ENCODE data around the gene SCN8A.

Gene SCN8A

DNA sequence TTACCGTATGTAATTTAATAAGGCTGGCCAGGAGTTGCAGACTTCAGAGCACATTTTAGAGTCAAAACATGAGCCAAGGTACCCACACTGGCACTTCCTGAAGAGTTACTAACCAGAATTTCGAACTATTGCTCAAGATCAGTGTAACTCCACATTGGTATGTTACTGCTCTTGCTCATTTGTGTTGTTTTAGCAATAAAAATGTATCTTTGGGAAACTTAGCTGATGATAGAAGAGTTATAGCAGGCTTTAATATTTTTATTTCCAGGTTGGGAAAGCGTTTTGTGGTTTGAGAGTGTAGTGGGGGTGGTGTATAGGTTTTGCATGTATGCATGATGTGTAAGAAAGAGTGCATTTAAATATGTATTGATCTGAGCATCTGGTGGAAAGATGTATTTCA, 96.6 kb downstream of the SCN8A start:
- DNase-seq (ENCODE audit: low read depth): peak; percentile 9

DNA sequence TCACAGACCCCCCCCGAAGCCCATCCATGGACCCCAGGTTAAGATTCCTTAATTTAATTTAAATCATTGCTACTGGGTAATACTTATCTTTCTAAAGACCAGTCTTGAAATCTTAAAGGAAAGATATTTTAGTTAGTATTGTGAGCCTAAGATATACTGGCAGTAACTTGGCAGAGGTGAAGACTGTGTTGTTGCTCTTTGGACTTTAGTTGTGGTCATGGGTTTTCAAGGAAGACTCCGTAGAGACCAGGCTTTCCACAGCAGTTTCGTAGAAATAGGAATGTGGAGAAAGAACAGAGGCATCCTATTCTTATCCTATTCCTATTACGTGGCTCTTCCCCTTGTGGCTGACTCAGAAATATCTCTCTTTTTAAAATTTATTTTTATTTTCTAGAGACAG, 99.0 kb downstream of the SCN8A start:
- TF ChIP-seq, protein P1, sequence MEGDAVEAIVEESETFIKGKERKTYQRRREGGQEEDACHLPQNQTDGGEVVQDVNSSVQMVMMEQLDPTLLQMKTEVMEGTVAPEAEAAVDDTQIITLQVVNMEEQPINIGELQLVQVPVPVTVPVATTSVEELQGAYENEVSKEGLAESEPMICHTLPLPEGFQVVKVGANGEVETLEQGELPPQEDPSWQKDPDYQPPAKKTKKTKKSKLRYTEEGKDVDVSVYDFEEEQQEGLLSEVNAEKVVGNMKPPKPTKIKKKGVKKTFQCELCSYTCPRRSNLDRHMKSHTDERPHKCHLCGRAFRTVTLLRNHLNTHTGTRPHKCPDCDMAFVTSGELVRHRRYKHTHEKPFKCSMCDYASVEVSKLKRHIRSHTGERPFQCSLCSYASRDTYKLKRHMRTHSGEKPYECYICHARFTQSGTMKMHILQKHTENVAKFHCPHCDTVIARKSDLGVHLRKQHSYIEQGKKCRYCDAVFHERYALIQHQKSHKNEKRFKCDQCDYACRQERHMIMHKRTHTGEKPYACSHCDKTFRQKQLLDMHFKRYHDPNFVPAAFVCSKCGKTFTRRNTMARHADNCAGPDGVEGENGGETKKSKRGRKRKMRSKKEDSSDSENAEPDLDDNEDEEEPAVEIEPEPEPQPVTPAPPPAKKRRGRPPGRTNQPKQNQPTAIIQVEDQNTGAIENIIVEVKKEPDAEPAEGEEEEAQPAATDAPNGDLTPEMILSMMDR (conservative IDR thresholded peaks at IDR 0.05; ENCODE audit: low read depth, low read length): no peak

More for the DNA sequence above, 96.6 kb downstream of the SCN8A start:
- H3K4me3 ChIP-seq (ENCODE audit: low read depth, low read length): no peak overlapping the region
- TF ChIP-seq, protein P1 (conservative IDR thresholded peaks at IDR 0.05; ENCODE audit: low read depth, low read length): no peak

DNA sequence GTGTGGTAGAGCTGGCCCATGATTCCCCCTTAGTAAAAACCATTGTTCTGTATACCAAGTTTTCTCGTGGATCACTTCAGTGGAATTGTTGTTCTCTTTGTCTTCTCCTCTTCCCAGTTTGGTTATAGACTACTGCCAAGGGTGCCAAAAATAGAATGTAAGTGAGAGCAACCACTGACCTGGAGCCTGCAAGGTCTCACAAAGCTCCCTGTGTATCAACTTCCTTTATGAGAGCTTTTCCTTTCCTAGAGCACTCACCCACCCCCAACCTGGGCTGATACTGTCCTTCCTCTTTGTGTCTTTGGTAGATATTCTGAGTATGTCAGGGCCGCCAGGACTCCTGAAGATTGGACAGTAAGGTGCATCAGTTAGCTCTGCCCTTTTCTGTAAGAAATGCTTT, 101.0 kb downstream of the SCN8A start:
- no peak overlapping the region for H3K4me3 ChIP-seq (ENCODE audit: low read depth, low read length)
- TF ChIP-seq, protein P1 (conservative IDR thresholded peaks at IDR 0.05; ENCODE audit: low read depth, low read length): no peak
- DNase-seq (ENCODE audit: low read depth): no peak

More for the DNA sequence above, 99.0 kb downstream of the SCN8A start:
- no peak overlapping the region for H3K4me3 ChIP-seq (ENCODE audit: low read depth, low read length)
- DNase-seq (ENCODE audit: low read depth): no peak

DNA sequence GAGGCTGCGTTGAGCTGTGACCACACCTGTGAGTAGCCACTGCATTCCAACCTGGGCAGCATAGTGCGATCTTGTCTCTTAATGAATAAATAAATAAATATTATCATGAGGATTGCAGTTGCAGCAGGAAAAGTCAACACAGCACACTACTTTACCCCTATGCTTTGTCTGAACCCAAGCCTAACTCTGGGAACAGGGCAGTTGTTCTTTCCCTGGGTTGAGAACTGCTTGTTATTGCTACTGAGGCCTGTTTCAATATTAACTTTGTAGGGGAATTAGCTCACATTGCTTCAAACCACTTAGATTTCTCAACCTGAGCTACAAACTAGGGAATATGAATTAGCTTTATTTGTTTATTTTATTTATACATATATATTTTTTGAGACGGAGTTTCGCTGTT, 102.5 kb downstream of the SCN8A start:
- TF ChIP-seq, protein P1 (conservative IDR thresholded peaks at IDR 0.05; ENCODE audit: low read depth, low read length): no peak
- no peak for DNase-seq (ENCODE audit: low read depth)
- no peak overlapping the region for H3K4me3 ChIP-seq (ENCODE audit: low read depth, low read length)

DNA sequence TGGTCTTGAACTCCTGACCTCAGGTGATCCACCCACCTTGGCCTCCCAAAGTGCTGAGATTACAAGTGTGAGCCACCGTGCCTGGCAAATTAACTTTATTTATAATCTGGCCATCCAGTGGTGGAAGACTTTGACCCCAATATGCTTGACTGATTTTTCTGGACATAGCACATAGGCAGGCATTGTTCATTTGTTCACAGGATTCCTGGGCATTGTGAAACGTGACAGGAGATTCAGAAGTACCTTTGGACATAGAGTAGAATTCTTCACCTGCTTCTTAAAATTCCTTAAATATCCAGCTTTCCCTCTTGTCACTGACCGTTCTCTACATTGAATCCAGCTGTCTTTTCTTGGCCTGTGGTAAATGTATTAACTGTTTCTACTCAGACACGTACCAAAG, 103.1 kb downstream of the SCN8A start:
- TF ChIP-seq, protein P1 (conservative IDR thresholded peaks at IDR 0.05; ENCODE audit: low read depth, low read length): no peak
- DNase-seq (ENCODE audit: low read depth): no peak
- no peak overlapping the region for H3K4me3 ChIP-seq (ENCODE audit: low read depth, low read length)

DNA sequence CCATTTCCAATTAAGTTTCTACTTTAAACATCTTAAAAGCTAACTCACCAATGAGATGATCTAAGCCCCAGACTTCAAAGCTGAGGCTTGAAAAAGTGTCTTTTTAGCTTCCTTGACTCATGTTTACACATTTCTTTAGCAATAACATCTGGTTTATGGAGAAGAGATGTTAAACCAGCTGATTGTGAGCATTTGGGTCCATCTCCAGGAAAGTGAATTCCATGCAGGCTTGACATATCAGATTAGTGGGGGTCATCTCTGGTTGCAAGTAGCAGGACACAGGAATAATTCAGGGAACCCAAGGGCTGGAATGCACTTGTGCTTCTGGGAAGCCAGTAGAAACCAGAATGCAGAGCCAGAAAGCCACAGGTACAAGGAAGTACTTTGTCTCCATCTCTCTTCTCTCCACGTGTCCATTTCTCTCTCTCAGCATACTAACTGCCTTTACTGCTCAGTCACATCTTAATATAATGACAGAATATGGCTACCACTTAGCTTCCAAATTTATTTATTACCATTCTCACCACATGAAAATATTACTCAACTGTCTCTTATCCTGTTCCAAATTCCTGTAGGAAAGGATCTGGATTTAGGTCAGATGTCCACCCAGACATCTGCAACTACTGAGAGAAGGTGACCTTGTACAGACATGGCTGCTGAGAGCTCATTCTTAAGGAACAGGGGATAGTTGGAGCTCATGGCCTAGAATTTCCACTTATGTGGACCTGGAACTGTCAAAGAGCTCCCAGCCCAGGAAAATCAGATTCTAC, 104.4 kb downstream of the SCN8A start:
- DNase-seq (ENCODE audit: low read depth): no peak
- TF ChIP-seq, protein P1 (conservative IDR thresholded peaks at IDR 0.05; ENCODE audit: low read depth, low read length): no peak
- H3K4me3 ChIP-seq (ENCODE audit: low read depth, low read length): no peak overlapping the region

DNA sequence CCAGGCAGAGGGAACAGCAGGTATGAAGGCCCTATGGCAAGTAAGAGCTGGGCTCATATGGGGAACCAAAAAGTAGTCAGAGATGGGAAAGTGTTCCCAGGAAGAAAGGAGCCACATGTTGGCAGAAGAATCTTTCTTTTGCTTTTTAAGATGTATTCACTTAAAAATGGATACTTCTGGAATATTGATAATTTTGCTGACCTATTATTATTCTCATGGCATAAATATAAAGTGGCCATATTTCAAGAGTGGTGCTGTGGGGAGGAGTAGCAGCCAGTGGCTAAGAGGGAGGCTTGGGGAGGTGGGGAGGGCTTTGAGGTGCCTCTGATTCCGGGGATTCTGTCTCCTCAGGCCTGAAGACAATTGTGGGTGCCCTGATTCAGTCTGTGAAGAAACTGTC, 108.2 kb downstream of the SCN8A start:
- DNase-seq (ENCODE audit: low read depth): no peak
- TF ChIP-seq, protein P1 (conservative IDR thresholded peaks at IDR 0.05; ENCODE audit: low read depth, low read length): no peak
- no peak overlapping the region for H3K4me3 ChIP-seq (ENCODE audit: low read depth, low read length)

Measured in choroid plexus epithelial cell (primary cell).